K562 (cell line): Measurements from ENCODE around the gene GGPS1. TPM values are rescaled to one million over a fixed set of nuclear protein-coding genes. Genes with fewer than 3 reads are reported as not detected.

Source experiments
- ATAC-seq: fragments of 200-7000 bp; cut with Tn5 transposase; 3 replicates; pipeline ENCODE4 v1.9.1; 2020; ENCODE audit warnings: moderate library complexity
- BruUV-seq: library from RNA; stranded (reverse); fragments of 400-500 nt; replicated peaks from 2 replicates; lab custom pipeline; 2021; lab: Mats Ljungman, UMichigan
- CTCF ChIA-PET: fragments of 300-600 bp; formaldehyde crosslinking; extraction: SDS; loops from one replicate; lab custom pipeline; 2021; ENCODE audit warnings: low intra/inter-chr PET ratio; lab: Yijun Ruan, JAX
- POLR2A ChIA-PET: fragments of 300-600, 350-650 bp; sonication (Branson Sonifier 250); formaldehyde crosslinking; extraction: SDS; loops from one replicate; lab custom pipeline; 2021; ENCODE audit warnings: antibody characterized with exemption, inconsistent platforms; lab: Yijun Ruan, JAX
- DNase-seq, 4 experiments: peaks; one replicate each; pipeline versions ENCODE4 v3.0.0 to v3.0.0-alpha.2; 2011 to 2018; ENCODE audit warnings: low spot score in 3 of 4, mixed read lengths in 3 of 4; ENCODE audit errors: extremely low read depth in 1 of 4
- FAIRE-seq: peaks from 2 replicates; lab custom pipeline; 2011; peaks lifted over from hg19 to GRCh38; lab: Jason Lieb, UNC
- H2AFZ ChIP-seq: 2 replicates; pipeline ENCODE4 v1.6.0; 2011; ENCODE audit warnings: low read depth, low read length, control low read depth, inconsistent platforms
- H3K27ac ChIP-seq: fragments of 200-600 bp; 3 replicates; pipeline ENCODE4 v1.8.0; 2011; ENCODE audit warnings: low read depth, mild to moderate bottlenecking, control low read depth, inconsistent platforms, low read length, moderate library complexity, mixed read lengths; ENCODE audit errors: extremely low read depth
- H3K27me3 ChIP-seq, 2 experiments: fragments of 300-600 bp in 1 of 2; 2 replicates in 1 of 2; 3 replicates in 1 of 2; pipeline versions ENCODE4 v1.6.0 to v1.8.0; 2011; ENCODE audit warnings: inconsistent platforms in 2 of 2, low read length in 2 of 2, mild to moderate bottlenecking in 1 of 2, mixed read lengths in 1 of 2, moderate library complexity in 1 of 2; ENCODE audit not compliant: control insufficient read depth in 2 of 2, insufficient read depth in 2 of 2
- H3K36me3 ChIP-seq: fragments of 300-600 bp; 3 replicates; pipeline ENCODE4 v1.8.0; 2011; ENCODE audit warnings: mild to moderate bottlenecking, low read length, inconsistent platforms; ENCODE audit not compliant: control insufficient read depth, insufficient read depth
- H3K4me1 ChIP-seq, 2 experiments: fragments of 200-600 bp in 1 of 2; replicated peaks in 1 of 2; 2 replicates in 1 of 2; 3 replicates in 1 of 2; pipeline versions ENCODE4 v1.5.1 to v1.8.0; 2011; ENCODE audit warnings: inconsistent platforms in 2 of 2, low read length in 2 of 2, mild to moderate bottlenecking in 1 of 2, mixed read lengths in 1 of 2, moderate library complexity in 1 of 2; ENCODE audit not compliant: control insufficient read depth in 2 of 2, insufficient read depth in 2 of 2
- H3K4me2 ChIP-seq: 2 replicates; pipeline ENCODE4 v1.6.1; 2011; ENCODE audit warnings: low read length, control low read depth, inconsistent platforms, mixed read lengths; ENCODE audit not compliant: insufficient read depth
- H3K4me3 ChIP-seq: fragments of 200-600 bp; sonication (generic), shearing (Covaris generic); 2 replicates; pipeline ENCODE4 v1.5.1; 2016; ENCODE audit warnings: control low read depth, inconsistent platforms
- H3K79me2 ChIP-seq: fragments of 200-600 bp; 3 replicates; pipeline ENCODE4 v1.8.0; 2011; ENCODE audit warnings: low read length, inconsistent platforms; ENCODE audit not compliant: control insufficient read depth, insufficient read depth
- H3K9ac ChIP-seq, 2 experiments: 2 replicates each; pipeline versions ENCODE4 v1.6.0 to v1.6.1; 2011; ENCODE audit warnings: low read depth in 2 of 2, low read length in 2 of 2, control low read depth in 1 of 2, inconsistent platforms in 1 of 2, mild to moderate bottlenecking in 1 of 2, mixed read lengths in 1 of 2; ENCODE audit not compliant: insufficient read depth in 1 of 2
- H3K9me1 ChIP-seq: one replicate; pipeline ENCODE4 v1.6.0; 2011; ENCODE audit warnings: inconsistent platforms, mild to moderate bottlenecking, low read length, moderate library complexity; ENCODE audit not compliant: control insufficient read depth, insufficient read depth
- H3K9me3 ChIP-seq: replicated peaks from 2 replicates; pipeline ENCODE4 v1.5.1; 2011; ENCODE audit warnings: low read depth, low read length, inconsistent platforms; ENCODE audit not compliant: control insufficient read depth, insufficient read depth
- H4K20me1 ChIP-seq: replicated peaks from 2 replicates; pipeline ENCODE4 v1.6.1; 2011; ENCODE audit warnings: low read length, inconsistent platforms, mixed read lengths; ENCODE audit not compliant: control insufficient read depth, insufficient read depth
- ETV6 ChIP-seq, 3 experiments: fragments of 150-350 bp in 1 of 3; sonication (generic) in 1 of 3; formaldehyde crosslinking in 1 of 3; IDR thresholded peaks; 2 replicates each; pipeline versions ENCODE4 v1.6.1 to v1.8.0; 2014 to 2022; ENCODE audit warnings: borderline replicate concordance in 2 of 3, low read depth in 2 of 3, antibody characterized with exemption in 1 of 3, low read length in 1 of 3, mild to moderate bottlenecking in 1 of 3, missing genetic modification reagents in 1 of 3
- GATAD2A ChIP-seq: fragments of 450-650 bp; IDR thresholded peaks from 2 replicates; pipeline ENCODE4 v1.6.1; 2017
- HMG20A ChIP-seq: fragments of 450-650 bp; formaldehyde crosslinking; conservative IDR thresholded peaks from 2 replicates; pipeline ENCODE4 v1.4.0; 2020; ENCODE audit warnings: mild to moderate bottlenecking, mixed read lengths
- HNRNPK ChIP-seq: fragments of 200-400 bp; formaldehyde crosslinking; IDR thresholded peaks from one replicate; pipeline ENCODE4 v1.6.1; 2018; ENCODE audit warnings: mild to moderate bottlenecking, low read depth, low read length; ENCODE audit not compliant: poor library complexity, severe bottlenecking
- KDM1A ChIP-seq, 2 experiments: fragments of 450-650 bp; IDR thresholded peaks; 2 replicates each; pipeline ENCODE4 v1.6.1; 2016; ENCODE audit warnings: mild to moderate bottlenecking in 2 of 2
- PCBP1 ChIP-seq: fragments of 200-400 bp; formaldehyde crosslinking; IDR thresholded peaks from 2 replicates; pipeline ENCODE4 v1.6.1; 2018; ENCODE audit warnings: mild to moderate bottlenecking, low read depth, low read length; ENCODE audit not compliant: poor library complexity, severe bottlenecking
- PCBP2 ChIP-seq: fragments of 200-400 bp; formaldehyde crosslinking; IDR thresholded peaks from 2 replicates; pipeline ENCODE4 v1.6.1; 2018; ENCODE audit warnings: low read length, low read depth, mild to moderate bottlenecking, moderate library complexity; ENCODE audit not compliant: poor library complexity, severe bottlenecking
- TBP ChIP-seq: optimal IDR thresholded peaks from 2 replicates; pipeline ENCODE3; 2011; ENCODE audit warnings: low read depth, low read length, improper control_type of control experiment
- ZNF696 ChIP-seq: fragments of 250-450 bp; sonication (Bioruptor Pico); conservative IDR thresholded peaks from 2 replicates; pipeline ENCODE4 v1.4.0; 2020; ENCODE audit warnings: mild to moderate bottlenecking, moderate library complexity
- whole genome bisulfite sequencing: fragments of 100-300 bp; shearing (Covaris generic); methylation state at CpG from one replicate; pipeline ENCODE4 v1.1.6; 2016; ENCODE audit warnings: low coverage, mixed read lengths; ENCODE audit not compliant: insufficient coverage; ENCODE audit errors: missing lambda C conversion rate; 5-methylcytosine and 5-hydroxymethylcytosine counted together
- in situ Hi-C: fragments of 300-500 bp; cut with MboI; formaldehyde crosslinking; loops from 4 replicates; pipeline ENCODE4 v1.15.0; 2018; ENCODE audit warnings: inconsistent platforms, mixed read lengths
- intact Hi-C: fragments of 100-400 bp; cut with micrococcal nuclease; formaldehyde crosslinking; loops from 2 replicates; pipeline ENCODE4 v1.14.2; 2022
- polyA plus RNA-seq, 8 experiments: library from polyadenylated mRNA; depleted of rRNA in 4 of 8; stranded (reverse) in 5 of 8; unstranded in 3 of 8; fragments of >200 nt; fragmentation: Nextera tagmentation in 2 of 8; fragmentation: Illumina TruSeq in 1 of 8; extraction: Ambion mirVana in 2 of 8; extraction: Trizol in 1 of 8; gene quantifications; 2 replicates each; pipeline versions ENCODE4 v1.2.1 to v1.2.3, GENCODE V29; 2011 to 2014; ENCODE audit warnings: inconsistent platforms in 1 of 8, missing spikeins in 1 of 8
- total RNA-seq, 7 experiments: library from RNA; depleted of rRNA in 6 of 7; stranded (reverse); fragments of >200 nt in 6 of 7; fragmentation: Illumina TruSeq in 2 of 7; extraction: Trizol in 2 of 7; gene quantifications; 2 replicates each; pipeline versions ENCODE4 v1.2.1 to v1.2.3, GENCODE V29; 2011 to 2021; ENCODE audit warnings: low replicate concordance in 1 of 7
- TF ChIP-seq, protein P1 (sequence below): fragments of 450-650 bp; IDR thresholded peaks from 2 replicates; pipeline ENCODE4 v1.6.1; 2016
- TF ChIP-seq, protein P2 (sequence below): fragments of 250-450 bp; sonication (Bioruptor Pico); IDR thresholded peaks from 2 replicates; pipeline ENCODE4 v1.9.0; 2021; ENCODE audit warnings: mild to moderate bottlenecking
- TF ChIP-seq, protein P3 (sequence below): IDR thresholded peaks from 2 replicates; pipeline ENCODE4 v1.6.1; 2016; ENCODE audit warnings: missing genetic modification characterization, missing compliant biosample characterization

The GGPS1 gene
- total and polyA plus RNA-seq, 9 of the 15 experiments (the other 6 are each of a cell fraction or from before 2014, with no cell fraction given), result 18.8 to 104 (median 56.3) TPM

DNA sequence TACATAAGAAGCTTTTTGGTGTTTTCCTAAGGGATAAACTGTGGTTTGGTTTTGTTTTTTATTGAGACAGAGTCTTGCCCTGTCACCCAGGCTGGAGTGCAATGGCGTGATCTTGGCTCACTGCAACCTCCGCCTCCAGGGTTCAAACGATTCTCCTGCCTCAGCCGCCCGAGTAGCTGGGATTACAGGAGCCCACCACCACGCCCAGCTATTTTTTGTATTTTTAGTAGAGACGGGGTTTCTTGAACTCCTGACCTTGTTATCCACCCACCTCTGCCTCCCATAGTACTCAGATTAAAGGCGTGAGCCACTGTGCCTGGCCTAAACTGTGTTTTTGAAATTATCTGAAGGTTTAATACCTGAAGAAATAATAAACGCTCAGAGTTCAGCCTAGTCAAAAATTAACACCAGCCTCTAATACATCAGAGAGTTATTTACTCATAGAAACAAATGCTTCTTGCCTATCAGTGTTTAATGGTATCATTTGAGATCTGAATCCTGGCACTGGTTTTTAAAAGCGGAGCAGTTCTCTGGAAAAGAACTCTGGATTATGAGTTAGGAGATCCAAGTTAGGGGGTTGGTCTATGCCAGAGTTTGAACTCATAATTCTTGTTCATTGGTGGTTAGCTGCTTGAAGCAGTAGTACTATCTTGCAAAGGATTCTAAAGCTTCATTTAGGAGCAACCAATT is 29.1 kb upstream of the GGPS1 start (continued):
- TF ChIP-seq KDM1A (IDR thresholded peaks at IDR 0.05), result peak in 1 of 2 experiments; percentile 15; a peak in 1 of 4 replicates
- TF ChIP-seq, protein P1, sequence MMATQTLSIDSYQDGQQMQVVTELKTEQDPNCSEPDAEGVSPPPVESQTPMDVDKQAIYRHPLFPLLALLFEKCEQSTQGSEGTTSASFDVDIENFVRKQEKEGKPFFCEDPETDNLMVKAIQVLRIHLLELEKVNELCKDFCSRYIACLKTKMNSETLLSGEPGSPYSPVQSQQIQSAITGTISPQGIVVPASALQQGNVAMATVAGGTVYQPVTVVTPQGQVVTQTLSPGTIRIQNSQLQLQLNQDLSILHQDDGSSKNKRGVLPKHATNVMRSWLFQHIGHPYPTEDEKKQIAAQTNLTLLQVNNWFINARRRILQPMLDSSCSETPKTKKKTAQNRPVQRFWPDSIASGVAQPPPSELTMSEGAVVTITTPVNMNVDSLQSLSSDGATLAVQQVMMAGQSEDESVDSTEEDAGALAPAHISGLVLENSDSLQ, result 0 out of 2 replicates have a peak, but pooled peaks have one; percentile 5
- TF ChIP-seq HMG20A, result no peak
- TF ChIP-seq TBP, result no peak
- TF ChIP-seq ZNF696 (CRISPR knock-in tag), result no peak
- TF ChIP-seq, all 486 proteins: peak for 5

DNA sequence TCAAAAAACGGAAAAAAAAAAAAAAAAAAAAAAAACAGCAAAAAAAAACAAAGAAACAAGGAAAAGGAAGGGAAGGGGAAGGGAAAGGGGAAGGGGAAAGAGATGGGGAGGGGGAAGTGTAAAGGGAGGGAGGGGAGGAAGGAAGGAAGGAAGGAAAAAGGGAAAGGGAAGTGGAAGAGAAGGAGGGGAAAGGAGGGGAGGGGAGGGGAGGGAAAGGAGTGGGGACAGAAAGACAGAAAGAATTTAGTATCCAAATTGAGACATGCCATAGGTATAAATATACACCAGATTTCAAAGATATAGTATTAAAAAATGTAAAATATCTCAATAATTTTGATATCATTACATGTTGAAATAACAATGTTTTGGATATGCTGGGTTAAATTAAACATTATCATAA is 26.2 kb upstream of the GGPS1 start:
- Histone ChIP-seq H3K9ac (no peak overlapping the region), H3K4me3 (no peak overlapping the region), H4K20me1 (peaks cover 28% of the 10 kb centered on the region; the same call in 1 of the 2 replicates), H3K27ac (no peak overlapping the region), H3K27me3 (no peaks in the 10 kb centered on the region), H3K9me3 (no peaks in the 10 kb centered on the region), H3K4me2 (no peak overlapping the region), H3K79me2 (peaks cover 96% of the 10 kb centered on the region), H3K9me1 (no peaks in the 10 kb centered on the region), H2AFZ (no peak overlapping the region), H3K36me3 (peaks cover 7% of the 10 kb centered on the region; the same call in 1 of the 3 replicates), H3K4me1 (peaks cover 8 to 19% of the 10 kb centered on the region in 2 experiments; a peak in 4 of 5 replicates)
- ChIA-PET CTCF (no interaction called here), POLR2A (interaction anchor here (3.6 kb wide), 1 partner anchor 26 kb away, joined by 12 read pairs; the partner anchor contains the start of genes ARID4B and GGPS1)
- TF ChIP-seq PCBP2, result peak; percentile 98
- peak; percentile 81 for TF ChIP-seq PCBP1
- no peak for TF ChIP-seq GATAD2A
- peak in 1 of 2 experiments; percentile 37; a peak in 1 of 4 replicates for TF ChIP-seq ETV6 (IDR thresholded peaks at IDR 0.05; ENCODE audit: borderline replicate concordance in 1 of 2, low read depth in 2 of 2, low read length in 1 of 2)
- no peak for TF ChIP-seq ETV6 (CRISPR knock-in tag; IDR thresholded peaks at IDR 0.05; ENCODE audit: borderline replicate concordance)
- TF ChIP-seq, protein P2, sequence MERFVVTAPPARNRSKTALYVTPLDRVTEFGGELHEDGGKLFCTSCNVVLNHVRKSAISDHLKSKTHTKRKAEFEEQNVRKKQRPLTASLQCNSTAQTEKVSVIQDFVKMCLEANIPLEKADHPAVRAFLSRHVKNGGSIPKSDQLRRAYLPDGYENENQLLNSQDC (CRISPR knock-in tag), result no peak
- TF ChIP-seq, protein P3, sequence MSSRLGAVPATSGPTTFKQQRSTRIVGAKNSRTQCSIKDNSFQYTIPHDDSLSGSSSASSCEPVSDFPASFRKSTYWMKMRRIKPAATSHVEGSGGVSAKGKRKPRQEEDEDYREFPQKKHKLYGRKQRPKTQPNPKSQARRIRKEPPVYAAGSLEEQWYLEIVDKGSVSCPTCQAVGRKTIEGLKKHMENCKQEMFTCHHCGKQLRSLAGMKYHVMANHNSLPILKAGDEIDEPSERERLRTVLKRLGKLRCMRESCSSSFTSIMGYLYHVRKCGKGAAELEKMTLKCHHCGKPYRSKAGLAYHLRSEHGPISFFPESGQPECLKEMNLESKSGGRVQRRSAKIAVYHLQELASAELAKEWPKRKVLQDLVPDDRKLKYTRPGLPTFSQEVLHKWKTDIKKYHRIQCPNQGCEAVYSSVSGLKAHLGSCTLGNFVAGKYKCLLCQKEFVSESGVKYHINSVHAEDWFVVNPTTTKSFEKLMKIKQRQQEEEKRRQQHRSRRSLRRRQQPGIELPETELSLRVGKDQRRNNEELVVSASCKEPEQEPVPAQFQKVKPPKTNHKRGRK, result peak; percentile 59
- peak; percentile 98 for TF ChIP-seq HNRNPK
- WGBS, result no CpG with 5 or more reads among the region's 1 CpG
- FAIRE-seq (no peak), DNase-seq (no peak), ATAC-seq (no peak)
- BruUV-seq, result no TSS peak
- in situ Hi-C loops, result no loop called here
- intact Hi-C loops, result no loop called here
